HG03460 (cell line): ENCODE measurements around the gene SEPTIN8.

Experiments
- ATAC-seq: cut with Tn5 transposase; IDR thresholded peaks from one replicate; pipeline ENCODE4 v1.9.1; 2021; ENCODE audit not compliant: unreplicated experiment

SEPTIN8 gene

GRCh38 chr5:132750471-132751230 lies 26.4 kb downstream of the SEPTIN8 start:
- peak; percentile 50 for ATAC-seq

- no peak for ATAC-seq
These were observed 27.5 kb downstream of the SEPTIN8 start for GRCh38 chr5:132749506-132749905.

GRCh38 chr5:132748522-132749000 lies 28.5 kb downstream of the SEPTIN8 start:
- no peak for ATAC-seq

- peak; percentile 13 for ATAC-seq
These were observed 29.2 kb downstream of the SEPTIN8 start for GRCh38 chr5:132747616-132748440.

GRCh38 chr5:132746954-132747615 lies 30.0 kb downstream of the SEPTIN8 start, which contains the start of gene CCNI2:
Gene CCNI2, plus strand, starts transcription at chr5:132747426. Its CDS starts 70 bp downstream, at chr5:132747496.
- peak; percentile 36 for ATAC-seq

- ATAC-seq, result no peak
These were observed 30.5 kb downstream of the SEPTIN8 start for GRCh38 chr5:132746592-132746953.

- ATAC-seq, result no peak
These were observed 32.4 kb downstream of the SEPTIN8 start for GRCh38 chr5:132744659-132745058.

GRCh38 chr5:132742626-132743025 lies 34.4 kb downstream of the SEPTIN8 start:
- no peak for ATAC-seq

GRCh38 chr5:132742158-132742557 lies 34.9 kb downstream of the SEPTIN8 start:
- ATAC-seq, result no peak

GRCh38 chr5:132739232-132739631 lies 37.8 kb downstream of the SEPTIN8 start:
- ATAC-seq, result no peak

- no peak for ATAC-seq
These were observed 38.9 kb downstream of the SEPTIN8 start for GRCh38 chr5:132737982-132738681.

GRCh38 chr5:132736853-132737833 lies 39.9 kb downstream of the SEPTIN8 start, which contains the start of gene KIF3A:
Gene KIF3A, minus strand, starts transcription at chr5:132737546. Its CDS starts 127 bp downstream, at chr5:132737419.
- peak; percentile 87 for ATAC-seq

- ATAC-seq, result no peak
These were observed 42.4 kb downstream of the SEPTIN8 start for GRCh38 chr5:132734687-132735086.

GRCh38 chr5:132733499-132734148 lies 43.4 kb downstream of the SEPTIN8 start:
- no peak for ATAC-seq

GRCh38 chr5:132729896-132730295 lies 47.1 kb downstream of the SEPTIN8 start:
- ATAC-seq, result no peak

- no peak for ATAC-seq
These were observed 51.3 kb downstream of the SEPTIN8 start for GRCh38 chr5:132725745-132726144.

GRCh38 chr5:132718544-132719312 lies 58.3 kb downstream of the SEPTIN8 start:
- no peak for ATAC-seq
